Naive thymus-derived CD8-positive, alpha-beta T cell (primary cell): ENCODE results near the gene SERTM2. TPM values are rescaled to one million over a fixed set of nuclear protein-coding genes. Genes with fewer than 3 reads are reported as not detected.
"Not testable (repeated sequence)": the region's sequence is repeated elsewhere in the genome, so short reads cannot be mapped to it uniquely, and the experiment has no call there.

ENCODE experiments used
- ATAC-seq, 2 donors: fragments of 150-1000 bp; cut with Tn5 transposase in 1 of 2; sonication (Bioruptor Pico), chemical (Tn5 transposase) in 1 of 2; 1 replicate in 1 of 2; 2 replicates in 1 of 2; pipeline ENCODE4 v1.10.0; 2021; ENCODE audit warnings: mild to moderate bottlenecking in 2 of 2, moderate library complexity in 2 of 2
- POLR2A ChIA-PET: fragments of 350-600 bp; sonication (Branson Sonifier 250); formaldehyde crosslinking; loops from one replicate; lab custom pipeline; 2021; ENCODE audit warnings: antibody characterized with exemption; lab: Charles Lee
- DNase-seq, 10 donors: peaks; one replicate each; pipeline versions ENCODE4 v3.0.0 to v3.0.0-alpha.2; 2020 to 2022
- H3K27ac Mint-ChIP-seq, 10 donors: one replicate each; pipeline ENCODE4 v1.8.0; 2020 to 2022; ENCODE audit warnings: mild to moderate bottlenecking in 10 of 10, mixed read lengths in 10 of 10, moderate library complexity in 4 of 10, inconsistent platforms in 1 of 10
- H3K27me3 Mint-ChIP-seq, 5 donors: one replicate each; pipeline ENCODE4 v1.8.0; 2021 to 2022; ENCODE audit warnings: mixed read lengths in 5 of 5
- H3K36me3 Mint-ChIP-seq, 3 donors: one replicate each; pipeline ENCODE4 v1.8.0; 2020 to 2022; ENCODE audit warnings: mixed read lengths in 3 of 3, mild to moderate bottlenecking in 2 of 3, inconsistent platforms in 1 of 3
- H3K4me1 Mint-ChIP-seq, 4 donors: one replicate each; pipeline ENCODE4 v1.8.0; 2021 to 2022; ENCODE audit warnings: mixed read lengths in 4 of 4
- H3K4me3 Mint-ChIP-seq, 10 donors: one replicate each; pipeline ENCODE4 v1.8.0; 2020 to 2022; ENCODE audit warnings: mild to moderate bottlenecking in 10 of 10, mixed read lengths in 10 of 10, moderate library complexity in 6 of 10, inconsistent platforms in 1 of 10
- H3K9me3 Mint-ChIP-seq, 9 donors: one replicate each; pipeline ENCODE4 v1.8.0; 2020 to 2022; ENCODE audit warnings: mixed read lengths in 9 of 9, mild to moderate bottlenecking in 3 of 9, inconsistent platforms in 1 of 9, moderate library complexity in 1 of 9
- polyA plus RNA-seq, 3 donors: library from polyadenylated mRNA; unstranded; fragments of 300-500 nt; fragmentation: Illumina TruSeq; gene quantifications; one replicate each; pipeline ENCODE4 v1.2.3, GENCODE V29; 2021
- total RNA-seq, 8 experiments: library from RNA in 2 of 8; stranded (reverse) in 2 of 8; gene quantifications; one replicate each; pipeline ENCODE4 v1.2.3 and lab custom pipeline; 2021 to 2026

The SERTM2 gene
- total and polyA plus RNA-seq, 5 experiments from 2014 or later, result not detected

GRCh38 chrX:111506826-111507225, 4.6 kb upstream of the SERTM2 start:
- POLR2A ChIA-PET, result no interaction called here
- ATAC-seq (no peak), DNase-seq (no peak)
- Mint-ChIP-seq H3K4me3 (no peak overlapping the region), H3K36me3 (no peaks in the 10 kb centered on the region), H3K27me3 (peaks cover 0 to 7% (median 4%) of the 10 kb centered on the region in 5 donors), H3K9me3 (no peaks in the 10 kb centered on the region), H3K4me1 (peaks cover 0 to 1% (median 0%) of the 10 kb centered on the region in 4 donors), H3K27ac (no peak overlapping the region)

GRCh38 chrX:111507933-111508332, 3.5 kb upstream of the SERTM2 start:
- Mint-ChIP-seq H3K4me3 (no peak overlapping the region), H3K27ac (no peak overlapping the region), H3K27me3 (peaks cover 0 to 9% (median 4%) of the 10 kb centered on the region in 5 donors), H3K36me3 (no peaks in the 10 kb centered on the region), H3K4me1 (peaks cover 0 to 4% (median 0%) of the 10 kb centered on the region in 4 donors), H3K9me3 (no peaks in the 10 kb centered on the region)
- ATAC-seq (no peak), DNase-seq (no peak)
- POLR2A ChIA-PET, result no interaction called here

- no peak for ATAC-seq
- H3K9me3 Mint-ChIP-seq, result no peaks in the 10 kb centered on the region
- H3K4me1 Mint-ChIP-seq, result peaks cover 0 to 4% (median 0%) of the 10 kb centered on the region in 4 donors
- H3K36me3 Mint-ChIP-seq, result no peaks in the 10 kb centered on the region
- no peak for DNase-seq
- H3K27me3 Mint-ChIP-seq, result peaks cover 0 to 8% (median 2%) of the 10 kb centered on the region in 5 donors
- POLR2A ChIA-PET, result no interaction called here
- H3K4me3 Mint-ChIP-seq, result no peak overlapping the region
- no peak overlapping the region for H3K27ac Mint-ChIP-seq
These were observed 3.9 kb downstream of the SERTM2 start for GRCh38 chrX:111515298-111515697.

- ATAC-seq, result no peak
- no peaks in the 10 kb centered on the region for H3K36me3 Mint-ChIP-seq
- POLR2A ChIA-PET, result no interaction called here
These were observed 7.2 kb downstream of the SERTM2 start for GRCh38 chrX:111518667-111519066.

GRCh38 chrX:111519215-111519614, 7.8 kb downstream of the SERTM2 start:
- H3K36me3 Mint-ChIP-seq, result no peaks in the 10 kb centered on the region
- DNase-seq (peak in 1 of 10 donors; percentile 3), ATAC-seq (no peak)
- H3K4me3 Mint-ChIP-seq, result no peak overlapping the region
- POLR2A ChIA-PET, result no interaction called here
- H3K4me1 Mint-ChIP-seq, result no peaks in the 10 kb centered on the region
- no peak overlapping the region for H3K27ac Mint-ChIP-seq
- no peaks in the 10 kb centered on the region for H3K9me3 Mint-ChIP-seq
- H3K27me3 Mint-ChIP-seq, result peaks cover 0 to 5% (median 2%) of the 10 kb centered on the region in 5 donors

More at GRCh38 chrX:111518667-111519066, 7.2 kb downstream of the SERTM2 start:
- Mint-ChIP-seq H3K4me1 (no peaks in the 10 kb centered on the region), H3K27me3 (peaks cover 0 to 3% (median 2%) of the 10 kb centered on the region in 5 donors), H3K4me3 (no peak overlapping the region), H3K27ac (no peak overlapping the region), H3K9me3 (no peaks in the 10 kb centered on the region)
- no peak for DNase-seq

- Mint-ChIP-seq H3K36me3 (no peaks in the 10 kb centered on the region), H3K9me3 (peaks cover 0 to 2% (median 0%) of the 10 kb centered on the region in 9 donors), H3K4me1 (no peaks in the 10 kb centered on the region), H3K4me3 (no peak overlapping the region), H3K27ac (no peak overlapping the region), H3K27me3 (peaks cover 0 to 15% (median 6%) of the 10 kb centered on the region in 5 donors)
- ATAC-seq, result no peak
- DNase-seq, result no peak
- POLR2A ChIA-PET, result no interaction called here
These were observed 9.1 kb downstream of the SERTM2 start for GRCh38 chrX:111520506-111520905.

GRCh38 chrX:111521169-111521568, 9.7 kb downstream of the SERTM2 start:
- POLR2A ChIA-PET, result no interaction called here
- Mint-ChIP-seq H3K9me3 (peaks cover 0 to 2% (median 0%) of the 10 kb centered on the region in 9 donors), H3K36me3 (no peaks in the 10 kb centered on the region)

GRCh38 chrX:111543212-111543741, 31.8 kb downstream of the SERTM2 start:
- no peaks in the 10 kb centered on the region for H3K4me1 Mint-ChIP-seq
- DNase-seq (no peak), ATAC-seq (no peak)
- no peak overlapping the region for H3K27ac Mint-ChIP-seq
- H3K4me3 Mint-ChIP-seq, result no peak overlapping the region
- no peaks in the 10 kb centered on the region for H3K9me3 Mint-ChIP-seq
- POLR2A ChIA-PET, result no interaction called here
- H3K27me3 Mint-ChIP-seq, result peaks cover 0 to 8% (median 0%) of the 10 kb centered on the region in 5 donors
- no peaks in the 10 kb centered on the region for H3K36me3 Mint-ChIP-seq

More at GRCh38 chrX:111521169-111521568, 9.7 kb downstream of the SERTM2 start:
- H3K27ac Mint-ChIP-seq, result no peak overlapping the region
- H3K4me1 Mint-ChIP-seq, result no peaks in the 10 kb centered on the region
- no peak for DNase-seq
- peaks cover 0 to 15% (median 4%) of the 10 kb centered on the region in 5 donors for H3K27me3 Mint-ChIP-seq
- ATAC-seq, result no peak
- H3K4me3 Mint-ChIP-seq, result no peak overlapping the region

- ATAC-seq, H3K4me3 Mint-ChIP-seq, H3K36me3 Mint-ChIP-seq, POLR2A ChIA-PET, H3K4me1 Mint-ChIP-seq, H3K9me3 Mint-ChIP-seq, DNase-seq, H3K27ac Mint-ChIP-seq: not testable (repeated sequence)
- peaks cover 0 to 15% (median 0%) of the 10 kb centered on the region in 5 donors for H3K27me3 Mint-ChIP-seq
These were observed 37.8 kb downstream of the SERTM2 start for GRCh38 chrX:111549235-111549634.

- Mint-ChIP-seq H3K27ac (no peak overlapping the region), H3K9me3 (no peaks in the 10 kb centered on the region), H3K27me3 (peaks cover 0 to 6% (median 0%) of the 10 kb centered on the region in 5 donors), H3K4me1 (no peaks in the 10 kb centered on the region), H3K4me3 (no peak overlapping the region), H3K36me3 (no peaks in the 10 kb centered on the region)
- DNase-seq (no peak), ATAC-seq (no peak)
- POLR2A ChIA-PET, result no interaction called here
These were observed 44.0 kb downstream of the SERTM2 start for GRCh38 chrX:111555406-111555958.

- Mint-ChIP-seq H3K9me3 (peaks cover 0 to 4% (median 0%) of the 10 kb centered on the region in 9 donors), H3K27ac (no peak overlapping the region), H3K4me1 (no peaks in the 10 kb centered on the region), H3K27me3 (peaks cover 0 to 4% (median 2%) of the 10 kb centered on the region in 5 donors), H3K4me3 (no peak overlapping the region), H3K36me3 (no peaks in the 10 kb centered on the region)
- POLR2A ChIA-PET, result no interaction called here
- no peak for ATAC-seq
- DNase-seq, result no peak
These were observed 49.4 kb downstream of the SERTM2 start for GRCh38 chrX:111560801-111561200.

- POLR2A ChIA-PET, result no interaction called here
- no peak overlapping the region for H3K4me3 Mint-ChIP-seq
- no peaks in the 10 kb centered on the region for H3K4me1 Mint-ChIP-seq
- peaks cover 0 to 4% (median 0%) of the 10 kb centered on the region in 9 donors for H3K9me3 Mint-ChIP-seq
- no peak for ATAC-seq
- no peak overlapping the region for H3K27ac Mint-ChIP-seq
- H3K36me3 Mint-ChIP-seq, result no peaks in the 10 kb centered on the region
- DNase-seq, result no peak
- H3K27me3 Mint-ChIP-seq, result peaks cover 0 to 4% (median 2%) of the 10 kb centered on the region in 5 donors
These were observed 50.4 kb downstream of the SERTM2 start for GRCh38 chrX:111561851-111562250.

GRCh38 chrX:111567542-111568255, 56.3 kb downstream of the SERTM2 start:
- DNase-seq (no peak), ATAC-seq (no peak)
- POLR2A ChIA-PET, result no interaction called here

More at GRCh38 chrX:111567542-111568255, 56.3 kb downstream of the SERTM2 start:
- H3K36me3 Mint-ChIP-seq, result no peaks in the 10 kb centered on the region
- no peak overlapping the region for H3K4me3 Mint-ChIP-seq
- H3K4me1 Mint-ChIP-seq, result no peaks in the 10 kb centered on the region
- peaks cover 0 to 8% (median 2%) of the 10 kb centered on the region in 5 donors for H3K27me3 Mint-ChIP-seq
- H3K9me3 Mint-ChIP-seq, result peaks cover 0 to 4% (median 0%) of the 10 kb centered on the region in 9 donors
- no peak overlapping the region for H3K27ac Mint-ChIP-seq
